Kidney epithelial cell (primary cell): ENCODE data around the gene MB. TPM values are rescaled to one million over a fixed set of nuclear protein-coding genes. Genes with fewer than 3 reads are reported as not detected.

Experiments
- DNase-seq: peaks from one replicate; pipeline ENCODE4 v3.0.0-alpha.2; 2010; ENCODE audit warnings: low read depth
- H3K27me3 ChIP-seq: 2 replicates; pipeline ENCODE4 v1.6.0; 2011; ENCODE audit warnings: low read length; ENCODE audit not compliant: control insufficient read depth, insufficient read depth
- H3K36me3 ChIP-seq: 2 replicates; pipeline ENCODE4 v1.5.1; 2011; ENCODE audit warnings: low read length; ENCODE audit not compliant: control insufficient read depth, insufficient read depth
- H3K4me3 ChIP-seq: 2 replicates; pipeline ENCODE4 v1.5.1; 2011; ENCODE audit warnings: low read depth, mild to moderate bottlenecking, control low read depth, low read length
- CTCF ChIP-seq: IDR thresholded peaks from 2 replicates; pipeline ENCODE4 v1.5.1; 2011; ENCODE audit warnings: mild to moderate bottlenecking, moderate library complexity, low read length, control low read depth, inconsistent platforms; ENCODE audit not compliant: insufficient read depth, poor library complexity, severe bottlenecking
- total RNA-seq: library from RNA; depleted of rRNA; stranded (reverse); fragments of >200 nt; gene quantifications from 2 replicates; pipeline ENCODE4 v1.2.3, GENCODE V29; 2015

MB gene
- total RNA-seq, 1 donor from 2014 or later: not detected

DNA sequence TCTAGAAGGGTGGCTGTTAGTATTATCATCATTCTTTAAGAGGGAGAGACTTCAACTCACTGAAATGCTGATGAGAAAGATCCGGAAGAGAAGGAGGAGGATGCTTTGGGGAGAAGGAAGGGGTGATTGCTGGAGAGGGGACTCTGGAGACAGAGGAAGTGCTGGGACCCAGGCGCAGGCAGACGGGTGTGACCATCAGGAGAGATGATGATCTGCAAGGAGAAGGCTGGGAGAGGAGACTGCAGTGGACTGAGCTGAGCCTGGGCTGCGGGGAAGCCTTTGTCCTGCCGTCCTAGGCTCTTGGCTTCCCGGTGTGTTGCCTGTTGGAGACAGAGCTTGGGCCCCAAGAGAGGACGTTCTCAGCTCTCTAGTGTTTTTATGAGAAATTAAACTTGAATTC is 53.9 kb downstream of the MB start:
- no peak for DNase-seq
- Histone ChIP-seq H3K27me3 (peaks cover 10% of the 10 kb centered on the region), H3K36me3 (no peaks in the 10 kb centered on the region), H3K4me3 (no peak overlapping the region)
- no peak for TF ChIP-seq CTCF

DNA sequence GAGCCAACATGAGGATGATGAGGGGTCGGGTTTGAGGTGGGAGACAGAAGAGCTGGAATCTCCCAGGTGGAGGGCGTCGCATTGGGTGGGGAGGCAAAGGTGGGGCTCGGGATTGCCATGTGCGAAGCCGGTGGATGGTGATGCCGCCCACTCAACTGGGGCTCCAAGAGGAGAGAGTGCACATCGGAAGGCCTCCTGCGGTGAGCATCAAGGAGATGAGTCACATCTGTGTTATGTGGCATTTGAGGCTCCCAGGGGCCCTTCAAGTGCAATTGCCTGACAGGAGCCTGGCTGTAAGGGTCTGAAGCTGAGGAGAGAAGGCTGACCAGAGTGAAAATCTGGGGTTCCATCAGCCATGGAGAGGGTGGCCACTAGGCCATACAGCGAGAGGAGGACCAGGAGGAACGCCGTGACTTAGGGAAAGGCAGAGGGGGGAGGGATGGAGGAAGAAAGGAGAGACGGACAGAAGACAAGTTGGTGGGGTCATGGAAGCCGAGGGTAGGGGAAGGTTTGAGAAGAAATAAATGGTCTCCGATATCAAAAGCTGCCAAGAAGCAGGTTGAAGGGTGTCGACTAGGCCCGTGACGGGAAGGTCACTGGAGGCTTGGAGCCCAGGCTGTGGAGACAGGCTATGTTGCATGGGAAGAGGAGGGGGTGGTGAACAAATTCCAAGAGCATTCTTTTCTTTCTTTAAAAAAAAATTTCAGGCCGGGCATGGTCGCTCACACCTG is 55.2 kb downstream of the MB start:
- TF ChIP-seq CTCF: no peak
- peak; percentile 65 for DNase-seq
- Histone ChIP-seq H3K27me3 (peaks cover 3% of the 10 kb centered on the region), H3K36me3 (no peaks in the 10 kb centered on the region), H3K4me3 (no peak overlapping the region)

- DNase-seq: no peak
- TF ChIP-seq CTCF: no peak
- peaks cover 2% of the 10 kb centered on the region for H3K27me3 ChIP-seq
- no peak overlapping the region for H3K4me3 ChIP-seq
- H3K36me3 ChIP-seq: no peaks in the 10 kb centered on the region
These were observed 56.3 kb downstream of the MB start for GRCh38 chr22:35560824-35561223.

- DNase-seq: no peak
- Histone ChIP-seq H3K27me3 (peaks cover 2% of the 10 kb centered on the region), H3K36me3 (no peaks in the 10 kb centered on the region), H3K4me3 (no peak overlapping the region)
- TF ChIP-seq CTCF: no peak
These were observed 56.8 kb downstream of the MB start for GRCh38 chr22:35560366-35560765.

DNA sequence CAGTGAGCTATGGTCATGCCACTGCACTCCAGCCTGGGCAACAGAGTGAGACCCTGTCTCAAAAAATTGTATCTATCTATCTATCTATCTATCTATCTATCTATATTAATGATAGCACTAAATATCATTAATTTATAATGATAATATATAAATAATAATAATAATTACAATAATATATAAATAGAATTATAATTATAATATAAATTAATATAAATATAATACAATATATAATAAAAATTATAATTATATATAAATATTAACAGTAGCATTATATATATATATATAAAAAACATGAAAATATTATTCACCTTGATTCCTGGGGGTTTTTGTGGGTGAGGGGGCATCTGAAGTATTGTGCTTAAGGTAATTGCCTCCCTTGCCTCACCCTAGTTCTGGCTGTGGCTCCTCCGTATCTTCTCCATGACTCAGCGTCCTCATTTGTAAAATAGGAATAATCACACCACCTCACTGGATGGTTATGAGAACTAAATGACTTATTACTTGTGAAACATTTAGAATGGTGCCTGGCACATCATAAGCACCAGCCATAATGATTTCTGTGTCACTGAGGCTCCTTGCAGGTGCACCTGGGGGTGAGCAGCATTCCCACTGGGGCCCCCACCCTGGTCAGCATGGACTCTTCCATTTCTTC is 57.6 kb downstream of the MB start:
- Histone ChIP-seq H3K36me3 (no peaks in the 10 kb centered on the region), H3K4me3 (no peak overlapping the region), H3K27me3 (peaks cover 2% of the 10 kb centered on the region)
- no peak for DNase-seq
- no peak for TF ChIP-seq CTCF
